Pancreas (tissue), 10 donors: ENCODE data around the gene ZSWIM4. TPM values are rescaled to one million over a fixed set of nuclear protein-coding genes. Genes with fewer than 3 reads are reported as not detected.
A peak's percentile ranks its signal among the peaks of the same experiment; 100 is the strongest.

Source experiments
- ATAC-seq, 4 donors: fragments of 200-7000 bp; cut with Tn5 transposase; one replicate each; pipeline versions ENCODE4 v1.8.0 to v1.9.1; 2020; ENCODE audit warnings: mild to moderate bottlenecking in 4 of 4, moderate library complexity in 4 of 4
- DNase-seq, 6 donors: peaks; one replicate each; pipeline ENCODE4 v3.0.0-alpha.2; 2020
- FAIRE-seq: peaks from 2 replicates; lab custom pipeline; 2012; peaks lifted over from hg19 to GRCh38; lab: Jason Lieb, UNC
- H3K27ac ChIP-seq, 4 donors: fragments of 200-600 bp; sonication (generic); 1 replicate in 3 of 4; 2 replicates in 1 of 4; pipeline versions ENCODE4 v1.5.0 to v1.8.0; 2020
- H3K27me3 ChIP-seq, 4 donors: fragments of 200-600 bp; one replicate each; pipeline ENCODE4 v1.8.0; 2021
- H3K36me3 ChIP-seq, 3 donors: fragments of 200-600 bp; sonication (generic) in 1 of 3; one replicate each; pipeline versions ENCODE4 v1.5.0 to v1.8.0; 2020 to 2021
- H3K4me1 ChIP-seq, 3 donors: fragments of 200-600 bp; one replicate each; pipeline ENCODE4 v1.8.0; 2021
- H3K4me3 ChIP-seq, 4 donors: fragments of 200-600 bp; sonication (generic) in 2 of 4; one replicate each; pipeline versions ENCODE4 v1.5.0 to v1.8.0; 2020 to 2021
- H3K9me3 ChIP-seq, 4 donors: fragments of 200-600 bp; one replicate each; pipeline ENCODE4 v1.8.0; 2021
- WGBS, 2 donors: extraction: QIAGEN DNeasy Blood & Tissue Kit; methylation state at CpG; one replicate each; pipeline ENCODE4 v1.1.7; 2013; 5-methylcytosine and 5-hydroxymethylcytosine counted together
- intact Hi-C, 3 donors: fragments of 100-400 bp; cut with DNase I; formaldehyde crosslinking; loops; one replicate each; pipeline versions ENCODE4 v1.11.1 to v1.14.2; 2022
- polyA plus RNA-seq, 2 donors: library from polyadenylated mRNA; stranded (reverse); fragments of 200-250 nt; gene quantifications; one replicate each; pipeline ENCODE4 v1.2.3, GENCODE V29; 2013
- total RNA-seq, 6 donors: library from RNA; stranded (reverse); fragmentation: NEBNext Ultra II Directional in 4 of 6; extraction: Animal tissue kit (Norgen Biotek cat#: 25700) in 4 of 6; gene quantifications; one replicate each; pipeline versions ENCODE4 v1.2.1 to v1.2.4, GENCODE V29; 2021 to 2023
- TF ChIP-seq, protein P1 (sequence below), 4 donors: fragments of 200-600 bp; sonication (generic) in 3 of 4; IDR thresholded peaks; one replicate each; pipeline versions ENCODE4 v1.5.0 to v1.8.0; 2021; ENCODE audit warnings: antibody characterized with exemption in 4 of 4
- donor health status: healthy with polysubstance abuse.
- donor health status: DM: no; HTN: no; CAD: no; lungs with moderate emphysema.
- donor health status: DM: no; HTN: no; CAD: no.
- donor health status: control.
- donor health status: control.
- donor health status: Bipolar disorder and iron deficiency.
- donor health status: DM: yes; HTN: yes; CAD: no.
- donor health status: DM: no; HTN: no; CAD: no.
- donor health status: DM: no; HTN: no; CAD: no.
- donor health status: DM: yes; HTN: yes; CAD: no.

The ZSWIM4 gene
- total and polyA plus RNA-seq, 8 donors: 1.9 to 9.3 (median 3.9) TPM

DNA sequence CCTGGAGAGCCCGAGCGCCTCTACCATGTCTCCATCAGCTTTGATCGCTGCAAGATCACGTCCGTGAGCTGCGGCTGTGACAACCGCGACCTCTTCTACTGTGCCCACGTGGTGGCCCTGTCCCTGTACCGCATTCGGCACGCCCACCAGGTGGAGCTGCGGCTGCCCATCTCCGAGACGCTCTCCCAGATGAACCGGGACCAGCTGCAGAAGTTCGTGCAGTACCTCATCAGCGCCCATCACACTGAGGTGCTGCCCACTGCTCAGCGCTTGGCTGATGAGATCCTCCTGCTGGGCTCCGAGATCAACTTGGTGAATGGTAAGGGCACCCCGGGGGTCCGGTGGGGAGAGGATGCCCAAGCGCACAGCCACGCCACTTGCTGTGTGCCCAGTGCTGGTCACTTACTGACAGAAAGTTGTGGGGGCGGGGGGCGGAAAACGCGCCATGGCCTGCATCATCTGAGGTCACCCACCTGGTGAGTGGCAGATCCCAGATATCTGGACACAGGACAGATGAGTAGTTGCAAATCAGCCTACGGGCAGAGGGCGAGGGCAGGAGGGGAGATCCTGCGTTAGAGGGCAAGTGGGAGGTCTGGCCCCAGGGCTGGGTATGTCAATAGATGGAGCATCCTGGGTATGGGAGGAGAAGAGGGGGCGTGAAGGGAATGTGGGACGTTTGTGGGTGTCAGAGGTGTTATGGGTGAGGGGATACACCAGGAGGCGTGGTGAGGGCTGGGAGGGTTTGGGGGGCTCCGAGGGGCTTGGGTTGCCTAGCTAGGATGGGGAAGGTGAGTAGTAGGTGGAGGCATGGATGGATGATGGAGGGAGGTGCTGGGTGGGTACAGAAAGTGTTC, 9.8 kb downstream of the ZSWIM4 start:
- ATAC-seq: peak; percentile 56 to 86 (median 76)
- peak in 2 of 6 donors; percentile 46 to 50 for DNase-seq
- peaks cover 0 to 11% (median 0%) of the 10 kb centered on the region in 3 donors for H3K36me3 ChIP-seq
- 64 to 72% methylated on average over 35 of the region's 35 CpGs for WGBS, 2 donors
- TF ChIP-seq, protein P1, sequence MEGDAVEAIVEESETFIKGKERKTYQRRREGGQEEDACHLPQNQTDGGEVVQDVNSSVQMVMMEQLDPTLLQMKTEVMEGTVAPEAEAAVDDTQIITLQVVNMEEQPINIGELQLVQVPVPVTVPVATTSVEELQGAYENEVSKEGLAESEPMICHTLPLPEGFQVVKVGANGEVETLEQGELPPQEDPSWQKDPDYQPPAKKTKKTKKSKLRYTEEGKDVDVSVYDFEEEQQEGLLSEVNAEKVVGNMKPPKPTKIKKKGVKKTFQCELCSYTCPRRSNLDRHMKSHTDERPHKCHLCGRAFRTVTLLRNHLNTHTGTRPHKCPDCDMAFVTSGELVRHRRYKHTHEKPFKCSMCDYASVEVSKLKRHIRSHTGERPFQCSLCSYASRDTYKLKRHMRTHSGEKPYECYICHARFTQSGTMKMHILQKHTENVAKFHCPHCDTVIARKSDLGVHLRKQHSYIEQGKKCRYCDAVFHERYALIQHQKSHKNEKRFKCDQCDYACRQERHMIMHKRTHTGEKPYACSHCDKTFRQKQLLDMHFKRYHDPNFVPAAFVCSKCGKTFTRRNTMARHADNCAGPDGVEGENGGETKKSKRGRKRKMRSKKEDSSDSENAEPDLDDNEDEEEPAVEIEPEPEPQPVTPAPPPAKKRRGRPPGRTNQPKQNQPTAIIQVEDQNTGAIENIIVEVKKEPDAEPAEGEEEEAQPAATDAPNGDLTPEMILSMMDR (IDR thresholded peaks at IDR 0.05): peak in 2 of 4 donors; percentile 20 to 21
- H3K4me1 ChIP-seq: no peaks in the 10 kb centered on the region
- H3K9me3 ChIP-seq: no peaks in the 10 kb centered on the region
- no peaks in the 10 kb centered on the region for H3K27me3 ChIP-seq
- FAIRE-seq: no peak
- intact Hi-C loops: no loop called here
- H3K27ac ChIP-seq: no peak overlapping the region
- H3K4me3 ChIP-seq: no peak overlapping the region

DNA sequence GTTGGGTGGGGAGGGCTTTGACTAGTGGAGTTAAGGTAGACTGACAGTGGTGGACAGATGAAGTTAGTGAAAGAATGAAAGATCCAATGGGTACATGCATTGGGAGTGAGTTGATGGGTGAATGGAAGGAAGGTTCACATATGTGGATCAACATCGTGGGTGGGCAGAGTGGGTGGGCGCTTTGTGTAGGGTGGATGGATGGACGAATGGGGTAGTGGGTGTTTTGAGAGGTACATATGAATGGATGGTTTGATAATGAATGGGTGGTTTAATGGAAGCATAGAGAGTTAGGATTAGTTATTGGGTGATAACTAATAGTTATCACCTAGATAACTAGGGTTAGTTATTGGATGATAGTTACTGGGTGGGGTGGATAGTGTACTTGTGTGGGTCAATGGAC, 11.5 kb downstream of the ZSWIM4 start:
- no peaks in the 10 kb centered on the region for H3K27me3 ChIP-seq
- no peak for FAIRE-seq
- no peak overlapping the region for H3K4me3 ChIP-seq
- no peaks in the 10 kb centered on the region for H3K9me3 ChIP-seq
- no peaks in the 10 kb centered on the region for H3K4me1 ChIP-seq
- no peak for ATAC-seq
- intact Hi-C loops: no loop called here
- 91 to 99% methylated on average over 3 of the region's 3 CpGs for WGBS, 2 donors
- DNase-seq: no peak
- H3K27ac ChIP-seq: no peak overlapping the region
- peaks cover 0 to 11% (median 0%) of the 10 kb centered on the region in 3 donors for H3K36me3 ChIP-seq
- TF ChIP-seq, protein P1 (IDR thresholded peaks at IDR 0.05): no peak

DNA sequence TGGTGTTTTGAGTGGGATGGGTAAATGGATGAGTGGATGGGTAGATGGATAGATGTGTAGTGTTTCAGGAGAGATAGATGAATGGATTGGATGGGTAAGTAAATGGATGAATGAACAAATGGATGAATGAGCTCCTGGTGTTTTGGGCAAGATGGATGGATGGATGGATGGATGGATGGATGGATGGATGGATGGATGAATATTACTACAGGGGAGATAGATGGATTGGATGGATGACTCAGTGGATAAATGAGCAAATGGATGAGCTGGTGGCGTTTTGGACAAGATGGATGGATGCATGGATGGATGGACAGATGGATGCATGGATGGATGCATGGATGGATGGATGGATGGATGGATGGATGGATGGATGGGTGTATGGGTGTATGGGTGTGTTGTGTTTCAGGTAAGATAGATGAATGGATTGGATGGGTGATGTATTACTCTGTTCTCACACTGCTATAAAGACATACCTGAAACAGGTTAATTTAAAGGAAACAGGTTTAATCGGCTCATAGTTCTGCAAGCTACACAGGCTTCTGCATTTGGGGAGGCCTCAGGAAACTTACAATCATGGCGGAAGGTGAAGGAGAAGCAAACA, 12.3 kb downstream of the ZSWIM4 start:
- Histone ChIP-seq H3K36me3 (peaks cover 0 to 12% (median 0%) of the 10 kb centered on the region in 3 donors), H3K4me3 (no peak overlapping the region), H3K27ac (no peak overlapping the region), H3K9me3 (no peaks in the 10 kb centered on the region), H3K27me3 (no peaks in the 10 kb centered on the region), H3K4me1 (no peaks in the 10 kb centered on the region)
- WGBS, 2 donors: 91 to 92% methylated on average over 3 of the region's 3 CpGs
- DNase-seq (no peak), FAIRE-seq (no peak), ATAC-seq (no peak)
- intact Hi-C loops: no loop called here
- TF ChIP-seq, protein P1 (IDR thresholded peaks at IDR 0.05): no peak

DNA sequence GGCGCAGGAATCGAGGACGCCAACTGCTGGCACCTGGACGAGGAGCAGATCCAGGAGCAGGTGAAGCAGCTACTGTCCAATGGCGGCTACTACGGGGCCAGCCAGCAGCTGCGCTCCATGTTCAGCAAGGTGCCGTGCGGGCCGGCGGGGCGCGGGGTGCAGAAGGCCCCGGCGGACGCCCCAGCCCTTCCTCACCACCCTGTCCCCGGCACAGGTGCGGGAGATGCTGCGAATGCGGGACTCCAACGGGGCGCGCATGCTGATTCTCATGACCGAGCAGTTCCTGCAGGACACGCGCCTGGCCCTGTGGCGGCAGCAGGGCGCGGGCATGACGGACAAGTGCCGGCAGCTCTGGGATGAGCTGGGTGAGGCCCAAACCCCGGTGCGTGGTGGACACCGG, 13.6 kb downstream of the ZSWIM4 start:
- H3K4me3 ChIP-seq: no peak overlapping the region
- H3K9me3 ChIP-seq: no peaks in the 10 kb centered on the region
- H3K27me3 ChIP-seq: no peaks in the 10 kb centered on the region
- ATAC-seq: no peak
- DNase-seq: no peak
- intact Hi-C loops: no loop called here
- TF ChIP-seq, protein P1 (IDR thresholded peaks at IDR 0.05): no peak
- H3K36me3 ChIP-seq: peaks cover 0 to 18% (median 0%) of the 10 kb centered on the region in 3 donors
- H3K27ac ChIP-seq: no peak overlapping the region
- no peaks in the 10 kb centered on the region for H3K4me1 ChIP-seq
- no peak for FAIRE-seq
- 96 to 99% methylated on average over 34 of the region's 34 CpGs for WGBS, 2 donors
